ENCODE results near the gene OR2T34. TPM values are rescaled to one million over a fixed set of nuclear protein-coding genes. Genes with fewer than 3 reads are reported as not detected.

Gene OR2T34
- total and polyA plus RNA-seq, 2 experiments from 2014 or later = not detected

Other genes starting within 250 kb of the OR2T34 start
- gene OR14C36, start 226.0 kb downstream of the OR2T34 start, total RNA-seq = not detected in 2 replicates
- not detected in 2 replicates for gene OR14C36, start 226.0 kb downstream of the OR2T34 start, polyA plus RNA-seq
- gene OR2T4, start 213.1 kb downstream of the OR2T34 start, total RNA-seq = not detected in 2 replicates
- not detected in 2 replicates for gene OR2T4, start 213.1 kb downstream of the OR2T34 start, polyA plus RNA-seq
- gene OR2T6, start 199.0 kb downstream of the OR2T34 start, total RNA-seq = not detected in 2 replicates
- not detected in 2 replicates for gene OR2T6, start 199.0 kb downstream of the OR2T34 start, polyA plus RNA-seq
- gene OR2T1, start 171.7 kb downstream of the OR2T34 start, total RNA-seq = not detected in 2 replicates
- not detected in 2 replicates for gene OR2T1, start 171.7 kb downstream of the OR2T34 start, polyA plus RNA-seq
- not detected in 2 replicates for gene OR2T2, start 129.1 kb downstream of the OR2T34 start, total RNA-seq
- gene OR2T2, start 129.1 kb downstream of the OR2T34 start, polyA plus RNA-seq = not detected in 2 replicates
- not detected in 2 replicates for gene OR2T3, start 101.4 kb downstream of the OR2T34 start, total RNA-seq
- gene OR2T3, start 101.4 kb downstream of the OR2T34 start, polyA plus RNA-seq = not detected in 2 replicates
- gene OR2T5, start 86.2 kb downstream of the OR2T34 start, total RNA-seq = not detected in 2 replicates
- not detected in 2 replicates for gene OR2T5, start 86.2 kb downstream of the OR2T34 start, polyA plus RNA-seq
- not detected in 2 replicates for gene OR2G6, start 66.7 kb downstream of the OR2T34 start, total RNA-seq
- not detected in 2 replicates for gene OR2G6, start 66.7 kb downstream of the OR2T34 start, polyA plus RNA-seq
- gene OR2T29, start 12.0 kb downstream of the OR2T34 start, total RNA-seq = not detected in 2 replicates
- gene OR2T29, start 12.0 kb downstream of the OR2T34 start, polyA plus RNA-seq = not detected in 2 replicates
- gene OR2T10, start 22.9 kb upstream of the OR2T34 start, total RNA-seq = not detected in 2 replicates
- not detected in 2 replicates for gene OR2T10, start 22.9 kb upstream of the OR2T34 start, polyA plus RNA-seq
- gene OR2T11, start 60.3 kb upstream of the OR2T34 start, total RNA-seq = not detected in 2 replicates
- gene OR2T11, start 60.3 kb upstream of the OR2T34 start, polyA plus RNA-seq = not detected in 2 replicates
- gene OR2T35, start 70.5 kb upstream of the OR2T34 start, total RNA-seq = not detected in 2 replicates
- gene OR2T35, start 70.5 kb upstream of the OR2T34 start, polyA plus RNA-seq = not detected in 2 replicates
- gene OR2T27, start 80.8 kb upstream of the OR2T34 start, total RNA-seq = not detected in 2 replicates
- gene OR2T27, start 80.8 kb upstream of the OR2T34 start, polyA plus RNA-seq = not detected in 2 replicates
- not detected in 2 replicates for gene OR14I1, start 128.0 kb upstream of the OR2T34 start, total RNA-seq
- gene OR14I1, start 128.0 kb upstream of the OR2T34 start, polyA plus RNA-seq = not detected in 2 replicates
- gene LYPD8, start 181.0 kb upstream of the OR2T34 start, total RNA-seq = not detected in 2 replicates
- not detected in 2 replicates for gene LYPD8, start 181.0 kb upstream of the OR2T34 start, polyA plus RNA-seq